IMR-90 (cell line): ENCODE data around the gene PSMB5.

Experiments used
- CEBPB ChIP-seq: IDR thresholded peaks from 2 replicates; pipeline ENCODE4 v1.6.1; 2012; ENCODE audit warnings: low read depth, low read length, improper control_type of control experiment
- CTCF ChIP-seq: conservative IDR thresholded peaks from 2 replicates; pipeline ENCODE4 v1.5.1; 2012; ENCODE audit warnings: mild to moderate bottlenecking, low read depth, low read length, improper control_type of control experiment
- FOS ChIP-seq: fragments of 150-350 bp; IDR thresholded peaks from 2 replicates; pipeline ENCODE4 v1.6.1; 2016; ENCODE audit warnings: low read depth, low read length
- MAZ ChIP-seq: IDR thresholded peaks from 2 replicates; pipeline ENCODE4 v1.6.1; 2012; ENCODE audit warnings: low read depth, mild to moderate bottlenecking, low read length, improper control_type of control experiment, moderate library complexity, borderline replicate concordance
- POLR2A ChIP-seq: IDR thresholded peaks from 2 replicates; pipeline ENCODE4 v1.6.1; 2012; ENCODE audit warnings: mild to moderate bottlenecking, low read depth, low read length
- RAD21 ChIP-seq: IDR thresholded peaks from 2 replicates; pipeline ENCODE4 v1.6.1; 2012; ENCODE audit warnings: low read length, improper control_type of control experiment
- RFX5 ChIP-seq: IDR thresholded peaks from 2 replicates; pipeline ENCODE4 v1.8.0; 2012; ENCODE audit warnings: low read depth, mild to moderate bottlenecking, low read length, moderate library complexity
- SMC3 ChIP-seq: fragments of 150-350 bp; IDR thresholded peaks from 2 replicates; pipeline ENCODE4 v1.6.1; 2016; ENCODE audit warnings: low read depth, mild to moderate bottlenecking, antibody characterized with exemption, low read length, moderate library complexity
- USF2 ChIP-seq: fragments of 150-350 bp; IDR thresholded peaks from 2 replicates; pipeline ENCODE4 v1.6.1; 2017; ENCODE audit warnings: mild to moderate bottlenecking, antibody characterized with exemption, low read length, low read depth

GRCh38 chr14:23006188-23006534 is 28.5 kb downstream of the PSMB5 start:
- TF ChIP-seq CTCF (no peak), MAZ (no peak), SMC3 (no peak), CEBPB (no peak), POLR2A (no peak), USF2 (no peak), RAD21 (no peak), RFX5 (no peak), FOS (no peak)
